CD4-positive, alpha-beta T cell treated with Interleukin-4 for 4 hours (primary cell): ENCODE results near the gene ADGRG2.
"Not testable (repeated sequence)": the region's sequence is repeated elsewhere in the genome, so short reads cannot be mapped to it uniquely, and the experiment has no call there.

ENCODE experiments used
- DNase-seq: peaks from one replicate; pipeline ENCODE4 v3.0.0-alpha.2; 2020

Gene ADGRG2

DNA sequence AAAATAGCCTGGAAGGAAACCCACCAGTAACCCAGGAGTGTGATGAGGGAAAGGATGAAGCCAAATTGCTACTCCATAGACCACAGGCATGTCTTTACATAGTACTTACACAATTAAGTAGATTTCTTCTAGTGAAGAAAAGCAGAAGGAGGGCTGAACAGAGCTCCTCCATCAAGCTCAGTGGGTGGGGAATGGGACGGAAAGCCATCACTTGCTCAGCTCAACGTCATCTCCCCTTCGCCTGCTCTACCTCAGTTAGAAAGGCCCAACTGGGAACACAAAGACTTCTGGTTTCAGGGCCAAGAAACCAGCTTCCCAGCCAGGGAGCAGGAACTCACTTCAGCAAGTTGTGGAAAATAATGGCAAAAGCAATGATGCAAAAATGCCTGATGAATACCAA is 36.6 kb downstream of the ADGRG2 start:
- DNase-seq, result no peak

- DNase-seq, result no peak
These were observed 46.5 kb downstream of the ADGRG2 start for GRCh38 chrX:19075754-19076153.

DNA sequence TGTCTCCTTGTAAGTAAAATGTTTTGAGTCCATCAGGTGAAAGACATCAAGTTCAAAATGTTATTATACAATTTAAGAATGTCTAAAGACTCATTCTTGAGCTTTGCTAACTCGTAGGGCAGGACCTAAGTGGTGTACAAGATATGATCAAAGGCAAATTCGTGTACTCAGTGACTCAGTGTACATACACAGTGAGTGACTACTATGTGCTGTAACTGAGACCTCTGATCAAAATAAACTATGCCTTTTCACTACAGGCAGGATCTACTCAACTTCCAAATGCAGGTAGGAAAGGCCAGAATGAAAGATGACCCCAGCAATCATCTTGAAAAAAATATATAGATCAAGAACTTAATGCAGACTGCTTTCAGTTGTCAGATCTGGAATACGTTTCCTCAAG is 49.9 kb downstream of the ADGRG2 start:
- DNase-seq, result no peak

DNA sequence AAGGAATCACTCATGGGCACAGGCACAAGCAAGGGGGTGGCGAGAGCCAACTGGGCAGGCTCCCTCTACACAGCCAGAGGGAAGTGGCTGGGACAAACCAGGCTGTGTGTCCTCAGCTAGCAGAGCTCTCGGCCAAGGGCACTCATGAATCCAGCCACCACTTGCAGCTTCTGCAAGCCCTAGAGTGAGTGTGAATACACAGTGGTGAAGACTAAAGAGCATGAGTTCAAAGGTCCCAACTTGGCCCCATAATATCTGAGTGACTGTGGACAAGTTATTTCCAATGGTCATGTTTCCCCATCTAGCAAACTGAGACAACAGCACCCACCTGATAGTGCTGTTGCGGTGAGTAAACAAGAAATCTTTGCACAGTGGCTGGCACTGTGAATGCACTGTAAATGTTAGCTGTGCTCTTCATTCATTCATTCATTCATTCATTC is 51.7 kb downstream of the ADGRG2 start:
- no peak for DNase-seq

DNA sequence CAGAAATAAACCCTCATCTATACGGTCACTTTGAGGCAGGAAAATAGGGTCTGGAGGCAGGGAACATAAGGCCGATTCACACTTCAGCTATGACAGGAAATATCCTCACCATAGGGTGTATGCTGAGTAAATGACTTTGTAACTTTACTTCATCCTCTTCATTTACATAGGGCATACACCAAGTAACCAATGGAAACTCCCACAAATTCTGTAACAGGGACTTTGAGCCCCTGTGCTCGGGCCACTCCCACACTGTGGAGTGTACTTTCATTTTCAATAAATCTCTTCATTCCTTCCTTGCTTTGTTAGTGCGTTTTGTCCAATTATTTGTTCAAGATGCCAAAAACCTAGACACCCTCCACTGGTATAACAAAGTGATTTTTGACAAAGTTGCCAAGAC is 55.3 kb downstream of the ADGRG2 start:
- DNase-seq, result not testable (repeated sequence)

DNA sequence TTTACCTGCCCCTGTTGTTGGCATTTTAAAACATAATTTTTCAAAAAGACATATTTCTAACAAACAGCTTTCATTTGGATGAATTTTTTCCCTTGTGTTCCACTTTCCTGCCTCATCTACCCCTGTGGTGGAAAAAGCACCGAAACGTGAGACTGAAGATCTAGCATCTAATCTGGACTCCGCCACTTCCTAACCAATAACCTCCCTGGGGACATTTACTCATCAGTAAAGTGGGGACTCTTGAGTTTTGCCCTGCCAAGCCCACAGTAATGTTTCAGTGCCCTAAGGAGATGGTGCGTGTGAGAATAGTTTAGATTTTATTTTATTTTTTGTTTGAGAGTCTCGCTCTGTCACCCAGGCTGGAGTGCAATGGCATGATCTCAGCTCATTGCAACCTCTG is 56.7 kb downstream of the ADGRG2 start:
- DNase-seq, result no peak

DNA sequence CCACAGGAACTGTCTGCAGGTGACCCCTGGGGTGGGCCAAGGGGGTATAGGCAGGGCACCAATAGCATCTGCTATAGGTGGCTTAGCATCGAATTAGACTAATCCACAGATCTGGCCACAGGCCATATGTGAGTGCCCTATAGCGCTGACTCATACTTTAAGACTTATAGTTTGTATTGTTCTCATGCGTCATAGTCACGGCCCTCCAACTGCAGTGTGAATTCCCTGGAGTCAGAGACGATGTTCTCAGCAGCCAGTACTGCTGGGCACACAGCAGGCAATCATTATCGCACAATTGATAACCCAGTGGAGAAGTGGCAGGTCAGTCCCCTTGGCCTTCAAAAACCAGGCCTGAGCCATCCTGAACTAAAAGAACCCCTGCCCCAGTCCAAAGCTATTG is 58.1 kb downstream of the ADGRG2 start:
- DNase-seq, result no peak

- no peak for DNase-seq
These were observed 59.2 kb downstream of the ADGRG2 start for GRCh38 chrX:19063030-19063429.

GRCh38 chrX:19059067-19059466 is 63.2 kb downstream of the ADGRG2 start:
- no peak for DNase-seq

DNA sequence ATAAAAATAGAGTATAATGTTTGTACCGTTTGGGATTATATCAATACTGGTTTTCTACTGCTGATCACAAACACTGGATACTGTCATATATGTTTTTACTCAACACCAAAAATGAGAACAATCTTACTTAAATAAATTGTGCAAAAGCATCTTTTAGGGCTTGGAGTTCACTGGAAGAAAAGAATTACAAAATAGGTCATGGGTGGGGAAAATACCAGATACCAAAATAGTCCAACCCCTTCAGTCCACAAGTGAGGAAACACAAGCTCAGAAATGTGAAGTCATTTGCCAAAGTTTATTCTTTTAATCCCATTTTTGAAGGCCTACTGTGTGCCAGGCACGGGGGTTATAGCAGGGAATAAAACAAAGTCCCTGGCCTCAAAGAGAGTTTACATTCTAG is 64.4 kb downstream of the ADGRG2 start:
- no peak for DNase-seq

GRCh38 chrX:19049110-19049509 is 73.2 kb downstream of the ADGRG2 start:
- DNase-seq, result no peak

GRCh38 chrX:19046343-19047215 is 75.7 kb downstream of the ADGRG2 start:
- DNase-seq, result no peak

- DNase-seq, result no peak
These were observed 81.9 kb downstream of the ADGRG2 start for GRCh38 chrX:19040373-19040772.

DNA sequence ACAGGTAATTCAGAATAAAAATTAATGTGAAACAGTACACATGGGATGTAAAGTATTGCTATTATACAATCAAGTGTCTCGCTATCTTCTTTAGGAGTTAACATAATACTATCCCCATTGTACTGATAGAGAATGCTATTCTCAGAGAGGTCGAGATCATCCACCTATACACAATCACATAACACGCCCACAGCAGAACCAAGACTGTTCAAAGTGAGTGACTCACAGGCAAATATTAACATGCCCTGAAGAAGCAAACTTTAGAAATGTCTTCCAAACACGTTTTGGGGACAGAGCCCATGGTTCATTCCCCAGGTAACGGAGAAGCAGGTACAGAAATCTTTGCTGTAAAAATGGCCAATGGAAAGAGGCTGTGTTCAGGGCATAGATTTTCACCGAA is 88.2 kb downstream of the ADGRG2 start:
- no peak for DNase-seq

DNA sequence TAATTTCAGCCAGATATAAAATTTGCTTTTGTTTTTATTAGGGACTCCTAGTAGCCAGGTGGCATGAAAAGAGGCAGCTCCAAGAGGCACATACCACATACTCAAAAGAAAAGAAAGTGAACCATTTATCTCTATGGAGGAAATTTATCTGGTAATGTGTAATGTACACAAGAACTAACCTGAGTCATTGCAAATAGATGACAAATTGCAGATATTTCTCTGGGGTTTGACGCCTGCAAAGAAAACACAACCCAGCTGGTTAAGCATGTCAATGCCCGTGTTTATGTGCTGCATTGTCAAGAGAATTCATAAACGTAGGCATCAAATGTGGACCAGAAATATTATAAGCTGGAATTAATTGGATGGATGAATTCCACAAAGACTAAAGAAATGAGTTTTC is 91.5 kb downstream of the ADGRG2 start:
- no peak for DNase-seq

GRCh38 chrX:19028560-19028959 is 93.7 kb downstream of the ADGRG2 start:
- DNase-seq, result no peak

GRCh38 chrX:19024366-19024765 is 97.9 kb downstream of the ADGRG2 start:
- DNase-seq, result no peak

DNA sequence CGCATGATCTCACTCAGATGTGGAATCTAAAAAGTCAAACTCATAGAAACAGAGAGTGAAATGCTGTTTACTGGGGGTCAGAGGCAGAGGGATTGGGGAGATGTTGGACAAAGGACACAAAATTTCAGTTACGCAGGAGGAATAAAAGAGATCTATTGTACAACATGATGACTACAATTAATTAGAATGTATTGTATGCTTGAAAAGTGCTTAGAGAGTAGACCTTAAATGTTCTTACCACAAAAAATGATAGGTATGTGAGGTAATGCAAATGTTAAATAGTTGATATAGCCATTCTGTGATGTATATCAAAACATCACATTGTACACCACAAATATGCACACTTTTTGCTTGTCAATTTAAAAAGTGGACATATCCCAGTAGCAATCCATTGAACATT is 102.3 kb downstream of the ADGRG2 start:
- no peak for DNase-seq

DNA sequence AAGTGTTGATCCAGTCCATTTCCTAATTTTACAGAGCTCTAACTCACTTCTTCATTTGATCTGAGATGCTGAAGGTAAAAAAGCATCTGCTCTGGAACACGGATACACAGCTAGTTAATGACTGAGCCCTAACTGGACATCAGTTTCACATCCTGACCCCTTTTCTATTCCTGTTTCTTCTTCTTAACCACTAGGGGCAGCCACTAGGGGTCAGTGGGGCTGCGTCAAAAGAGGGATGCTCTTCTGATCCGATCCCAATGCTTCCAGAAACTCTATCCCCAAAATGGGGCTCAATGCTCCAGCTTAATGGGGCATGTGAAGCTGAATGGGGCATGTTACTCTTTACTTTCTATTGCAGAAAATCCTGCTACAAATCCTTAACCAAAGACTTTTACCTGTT is 105.0 kb downstream of the ADGRG2 start:
- DNase-seq, result no peak

- not testable (repeated sequence) for DNase-seq
These were observed 105.7 kb downstream of the ADGRG2 start for GRCh38 chrX:19016614-19017013.

GRCh38 chrX:19007868-19008267 is 114.4 kb downstream of the ADGRG2 start:
- DNase-seq, result no peak

DNA sequence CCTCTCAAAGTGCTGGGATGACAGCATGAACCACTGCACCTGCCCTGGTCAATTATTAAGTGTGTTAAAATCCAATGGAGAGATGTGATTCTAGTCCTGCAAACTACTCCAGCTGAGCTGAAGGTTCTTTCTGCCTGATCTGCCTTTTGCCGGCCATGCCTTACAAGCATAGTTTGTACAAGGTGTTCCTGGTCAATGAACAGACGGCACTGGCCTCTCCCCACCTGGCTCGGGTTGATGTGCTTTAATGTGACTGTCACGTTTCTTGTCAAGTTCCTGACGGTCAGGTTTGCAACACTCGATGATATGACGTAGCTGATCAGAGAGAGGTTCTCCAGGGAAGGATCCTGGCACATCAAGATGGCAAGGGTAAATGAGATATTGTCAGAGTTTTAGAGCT is 115.3 kb downstream of the ADGRG2 start:
- no peak for DNase-seq

- DNase-seq, result no peak
These were observed 116.4 kb downstream of the ADGRG2 start for GRCh38 chrX:19005909-19006308.

DNA sequence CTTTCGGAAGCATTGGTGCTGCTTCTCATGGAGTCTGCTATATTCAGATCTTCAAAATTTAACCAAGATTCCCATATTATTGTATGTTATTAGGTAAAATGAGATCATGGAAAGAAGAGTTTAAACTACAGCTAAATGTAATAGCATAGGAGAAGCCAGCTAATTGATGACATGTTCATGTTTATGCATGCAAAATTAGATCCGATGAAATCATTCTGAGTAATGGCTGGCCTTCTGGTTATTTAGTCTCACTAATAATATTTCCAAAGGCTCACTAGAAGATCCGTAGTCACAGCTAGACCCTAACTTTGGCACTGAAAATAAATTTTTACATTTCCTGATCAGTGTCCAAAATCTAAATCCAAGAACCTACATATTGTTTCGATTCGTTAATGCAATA is 118.5 kb downstream of the ADGRG2 start:
- DNase-seq, result no peak

DNA sequence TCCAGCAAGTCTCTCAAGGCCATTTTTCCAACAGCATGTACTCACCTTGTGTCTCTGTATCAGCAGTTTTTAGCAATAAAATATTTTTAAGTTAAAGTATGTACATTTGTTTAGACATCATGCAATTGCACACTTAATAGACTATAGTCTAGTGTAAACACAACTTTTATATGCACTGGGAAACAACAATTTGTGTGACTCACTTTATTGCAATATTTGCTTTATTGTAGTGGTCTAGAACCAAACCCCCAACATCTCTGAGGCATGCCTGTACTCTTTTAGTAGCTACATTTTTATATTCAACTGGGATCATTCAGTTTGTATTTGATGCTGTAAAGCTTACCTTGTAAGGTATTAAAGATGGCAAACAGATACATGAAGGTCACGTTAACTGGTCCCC is 123.6 kb downstream of the ADGRG2 start:
- no peak for DNase-seq
